Esophagus (tissue), 2 donors: ENCODE results near the gene SCUBE3. TPM values are rescaled to one million over a fixed set of nuclear protein-coding genes. Genes with fewer than 3 reads are reported as not detected.

Source experiments
- H3K27ac ChIP-seq, 2 donors: one replicate each; pipeline ENCODE4 v1.5.1; 2013; ENCODE audit warnings: low read depth in 2 of 2, mild to moderate bottlenecking in 2 of 2, inconsistent platforms in 1 of 2, low read length in 1 of 2, moderate library complexity in 1 of 2
- H3K27me3 ChIP-seq, 2 donors: one replicate each; pipeline ENCODE4 v1.6.1; 2013; ENCODE audit warnings: low read length in 2 of 2, control low read depth in 1 of 2, mild to moderate bottlenecking in 1 of 2; ENCODE audit not compliant: insufficient read depth in 2 of 2, control insufficient read depth in 1 of 2
- H3K36me3 ChIP-seq, 2 donors: one replicate each; pipeline ENCODE4 v1.6.1; 2013; ENCODE audit warnings: low read length in 1 of 2; ENCODE audit not compliant: control insufficient read depth in 2 of 2, insufficient read depth in 2 of 2
- H3K4me1 ChIP-seq, 2 donors: one replicate each; pipeline ENCODE4 v1.6.1; 2013; ENCODE audit warnings: low read length in 1 of 2; ENCODE audit not compliant: control insufficient read depth in 2 of 2, insufficient read depth in 2 of 2
- H3K4me3 ChIP-seq, 2 donors: one replicate each; pipeline ENCODE4 v1.5.1; 2013; ENCODE audit warnings: low read length in 2 of 2, mild to moderate bottlenecking in 2 of 2, low read depth in 1 of 2, moderate library complexity in 1 of 2
- H3K9me3 ChIP-seq, 2 donors: one replicate each; pipeline ENCODE4 v1.6.1; 2013; ENCODE audit warnings: mild to moderate bottlenecking in 2 of 2, low read depth in 1 of 2, low read length in 1 of 2, moderate library complexity in 1 of 2; ENCODE audit not compliant: control insufficient read depth in 2 of 2, insufficient read depth in 1 of 2
- WGBS, 2 donors: extraction: QIAGEN DNeasy Blood & Tissue Kit; methylation state at CpG; one replicate each; pipeline ENCODE4 v1.1.7; 2013; 5-methylcytosine and 5-hydroxymethylcytosine counted together
- polyA plus RNA-seq, 2 donors: library from polyadenylated mRNA; stranded (reverse); fragments of 200-250 nt; gene quantifications; one replicate each; pipeline ENCODE4 v1.2.3, GENCODE V29; 2013
- donor health status: healthy with polysubstance abuse.
- donor health status: Bipolar disorder and iron deficiency.

SCUBE3 gene
- polyA plus RNA-seq, 2 donors: 0.12 to 0.14 TPM

DNA sequence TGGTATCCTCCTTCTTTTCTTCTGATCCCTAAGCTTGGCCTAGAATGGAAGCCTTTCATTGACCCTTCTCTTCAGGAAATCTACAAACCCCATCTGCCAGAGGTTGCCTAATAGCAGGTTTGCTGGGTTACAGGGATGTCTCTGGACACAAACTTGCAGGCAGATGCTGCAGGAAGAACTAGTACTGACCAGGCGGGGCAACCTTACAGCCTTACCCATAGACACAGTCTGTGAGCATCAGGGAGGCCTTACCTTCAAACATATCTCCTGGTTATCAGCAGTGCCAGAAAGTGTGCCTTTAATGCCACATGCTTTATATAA is 2.6 kb downstream of the SCUBE3 start:
- no peak overlapping the region for H3K4me3 ChIP-seq
- peaks cover 4 to 6% of the 10 kb centered on the region in 2 donors for H3K4me1 ChIP-seq
- H3K9me3 ChIP-seq: no peaks in the 10 kb centered on the region
- H3K36me3 ChIP-seq: no peaks in the 10 kb centered on the region
- no peak overlapping the region for H3K27ac ChIP-seq
- peaks cover 0 to 8% of the 10 kb centered on the region in 2 donors for H3K27me3 ChIP-seq
- WGBS, 2 donors: 90 to 95% methylated on average over 1 of the region's 1 CpG

DNA sequence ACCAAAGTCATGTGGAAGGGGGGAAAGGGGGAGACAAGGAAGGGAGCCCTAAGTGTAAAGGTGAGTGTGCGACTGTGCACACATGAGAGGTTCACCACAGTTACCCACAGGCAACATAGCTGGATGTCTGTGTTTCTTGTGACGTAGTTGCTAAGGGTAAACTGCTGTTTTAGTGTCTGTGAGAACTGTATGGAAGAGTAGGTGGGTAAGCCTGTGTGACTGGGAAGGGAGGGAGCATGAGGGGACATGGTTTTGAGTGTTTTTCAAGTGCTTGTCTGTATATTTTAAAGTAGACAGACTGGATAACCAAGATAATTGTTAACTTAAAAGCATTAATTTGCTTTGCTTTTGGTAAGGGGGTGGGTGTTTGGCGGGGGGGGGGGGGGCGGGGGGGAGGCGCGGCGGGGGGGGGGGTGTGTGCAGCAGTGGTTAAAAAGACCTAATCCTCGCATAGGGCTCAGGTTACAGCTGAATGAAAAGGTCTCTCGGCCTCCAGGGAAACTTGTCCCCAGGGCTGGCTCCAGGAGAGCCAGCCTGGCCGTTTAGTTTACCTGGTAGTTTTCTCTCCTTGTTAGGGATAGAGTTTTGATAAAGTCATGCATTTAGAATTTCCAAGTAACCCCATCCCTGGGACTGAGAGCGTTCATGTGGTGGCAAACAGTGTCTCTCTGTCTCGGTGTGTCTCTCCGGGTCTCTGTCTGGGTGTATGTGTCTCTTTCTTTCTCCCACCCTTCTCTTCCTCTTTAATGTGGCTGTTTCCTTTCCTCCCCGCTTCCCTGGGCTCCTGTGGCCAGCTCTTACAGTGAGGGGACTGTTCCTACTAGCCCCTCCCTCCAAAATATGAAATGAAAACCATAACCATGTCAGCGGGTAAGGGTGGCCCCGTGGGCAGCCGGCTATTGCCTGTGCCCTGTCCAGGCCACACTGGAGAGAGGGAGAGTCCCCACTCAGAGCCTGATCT is 3.4 kb downstream of the SCUBE3 start:
- WGBS, 2 donors: 41 to 44% methylated on average over 14 of the region's 17 CpGs
- Histone ChIP-seq H3K27ac (no peak overlapping the region), H3K9me3 (no peaks in the 10 kb centered on the region), H3K4me3 (no peak overlapping the region), H3K27me3 (peaks cover 0 to 8% of the 10 kb centered on the region in 2 donors), H3K4me1 (peaks cover 4 to 6% of the 10 kb centered on the region in 2 donors), H3K36me3 (no peaks in the 10 kb centered on the region)

DNA sequence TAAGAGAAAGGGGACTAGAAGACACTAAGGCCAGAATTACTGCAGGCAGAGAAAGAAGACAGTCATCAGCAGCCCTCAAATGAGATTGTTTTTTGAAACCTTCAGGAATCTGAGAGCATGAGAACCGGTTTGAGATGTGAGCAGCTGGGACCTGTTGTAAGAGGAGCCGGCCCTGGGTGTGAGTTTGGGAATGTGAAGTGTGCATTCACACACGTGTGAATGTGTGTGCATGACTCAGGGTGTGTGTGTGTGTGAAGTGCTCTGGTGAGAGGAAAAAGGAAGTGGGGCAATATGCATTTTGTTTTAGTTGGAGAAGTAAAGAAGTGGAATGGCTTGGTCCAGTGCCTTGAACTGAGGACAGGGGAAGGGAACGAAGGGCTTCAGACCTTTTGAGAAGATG is 4.3 kb downstream of the SCUBE3 start:
- Histone ChIP-seq H3K4me1 (peaks cover 4 to 6% of the 10 kb centered on the region in 2 donors), H3K27ac (no peak overlapping the region), H3K27me3 (peaks cover 0 to 8% of the 10 kb centered on the region in 2 donors), H3K4me3 (no peak overlapping the region), H3K36me3 (no peaks in the 10 kb centered on the region), H3K9me3 (no peaks in the 10 kb centered on the region)
- WGBS, 2 donors: 43 to 55% methylated on average over 4 of the region's 4 CpGs

DNA sequence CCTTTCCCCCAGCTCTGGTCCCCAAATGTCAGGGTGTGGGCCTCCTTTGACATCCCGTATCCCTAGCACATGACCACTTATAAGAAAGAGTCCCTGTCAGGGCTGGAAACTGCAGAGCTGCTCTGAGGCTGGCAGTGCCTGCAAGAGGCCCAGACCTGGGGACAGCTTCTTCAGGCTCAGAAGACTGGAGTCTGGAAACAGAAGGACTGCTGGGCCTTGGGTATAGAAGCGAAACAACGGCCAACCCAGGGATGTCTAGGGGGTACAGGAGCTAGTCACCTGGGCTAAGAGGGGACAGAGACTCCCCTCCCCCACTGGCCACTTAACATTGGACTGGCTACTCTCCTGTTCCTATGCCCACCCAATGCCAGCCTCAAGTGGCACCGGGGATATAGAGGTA is 4.7 kb downstream of the SCUBE3 start:
- Histone ChIP-seq H3K9me3 (no peaks in the 10 kb centered on the region), H3K27me3 (peaks cover 0 to 8% of the 10 kb centered on the region in 2 donors), H3K27ac (no peak overlapping the region), H3K4me1 (peaks cover 2 to 4% of the 10 kb centered on the region in 2 donors), H3K36me3 (no peaks in the 10 kb centered on the region), H3K4me3 (no peak overlapping the region)
- WGBS, 2 donors: 88 to 91% methylated on average over 4 of the region's 4 CpGs

DNA sequence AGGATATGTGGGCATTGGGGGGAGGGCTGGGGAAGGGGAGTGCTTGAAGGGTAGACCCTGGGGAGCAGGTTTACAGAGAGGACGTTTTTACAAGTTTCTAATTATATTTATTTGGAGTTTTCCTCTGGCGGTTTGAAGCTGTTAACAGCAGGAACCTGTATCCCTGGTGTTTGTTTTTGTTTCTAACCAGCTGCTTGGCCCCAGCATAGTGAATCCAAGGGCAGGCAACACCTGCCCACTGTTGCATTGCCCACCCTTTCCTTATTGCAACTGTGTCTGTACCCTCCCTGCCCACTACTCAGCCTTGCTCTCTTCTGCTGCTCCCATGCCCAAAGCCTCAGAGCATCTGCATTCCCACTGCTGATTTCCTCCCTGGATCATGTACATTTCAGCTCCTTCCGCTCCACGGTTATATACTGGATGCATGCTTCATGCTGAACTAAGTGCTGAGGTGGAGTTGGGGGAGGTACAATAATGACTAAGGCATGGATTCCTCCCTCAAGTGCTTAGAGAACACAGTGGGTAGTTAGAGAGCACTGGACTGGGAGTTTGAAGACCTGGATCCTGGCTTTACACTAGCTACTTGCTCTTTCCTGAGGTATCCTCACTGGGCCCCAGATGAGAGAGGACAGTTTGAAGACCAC is 6.0 kb downstream of the SCUBE3 start:
- 62 to 69% methylated on average over 4 of the region's 4 CpGs for WGBS, 2 donors
- H3K9me3 ChIP-seq: no peaks in the 10 kb centered on the region
- H3K27ac ChIP-seq: no peak overlapping the region

DNA sequence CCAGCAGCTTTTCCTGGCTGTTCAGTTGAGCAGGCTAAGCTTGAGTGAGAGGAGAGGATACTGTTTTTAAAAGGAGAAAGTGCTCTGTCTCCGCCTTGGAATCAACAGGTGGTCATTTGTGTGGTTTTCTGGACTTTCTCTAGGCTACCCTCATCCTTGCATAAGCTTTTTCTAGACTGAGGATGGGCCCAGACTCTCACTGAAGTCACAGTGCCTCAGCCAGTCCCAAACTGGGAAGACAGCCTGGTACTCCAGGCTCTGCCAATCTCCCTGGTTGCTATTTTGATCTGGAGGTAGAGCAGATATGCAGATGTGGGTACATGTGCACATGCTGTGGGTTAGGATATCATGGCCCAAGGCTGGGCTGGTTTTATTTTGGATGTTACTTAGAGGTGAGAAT is 7.0 kb downstream of the SCUBE3 start:
- H3K27me3 ChIP-seq: peaks cover 0 to 4% of the 10 kb centered on the region in 2 donors
- no peaks in the 10 kb centered on the region for H3K4me1 ChIP-seq
- no peak overlapping the region for H3K4me3 ChIP-seq
- no peaks in the 10 kb centered on the region for H3K36me3 ChIP-seq
- H3K27ac ChIP-seq: no peak overlapping the region
- WGBS, 2 donors: 88 to 96% methylated on average over 1 of the region's 1 CpG
- no peaks in the 10 kb centered on the region for H3K9me3 ChIP-seq

More for the DNA sequence above, 6.0 kb downstream of the SCUBE3 start:
- Histone ChIP-seq H3K4me3 (no peak overlapping the region), H3K4me1 (no peaks in the 10 kb centered on the region), H3K27me3 (peaks cover 0 to 4% of the 10 kb centered on the region in 2 donors), H3K36me3 (no peaks in the 10 kb centered on the region)

DNA sequence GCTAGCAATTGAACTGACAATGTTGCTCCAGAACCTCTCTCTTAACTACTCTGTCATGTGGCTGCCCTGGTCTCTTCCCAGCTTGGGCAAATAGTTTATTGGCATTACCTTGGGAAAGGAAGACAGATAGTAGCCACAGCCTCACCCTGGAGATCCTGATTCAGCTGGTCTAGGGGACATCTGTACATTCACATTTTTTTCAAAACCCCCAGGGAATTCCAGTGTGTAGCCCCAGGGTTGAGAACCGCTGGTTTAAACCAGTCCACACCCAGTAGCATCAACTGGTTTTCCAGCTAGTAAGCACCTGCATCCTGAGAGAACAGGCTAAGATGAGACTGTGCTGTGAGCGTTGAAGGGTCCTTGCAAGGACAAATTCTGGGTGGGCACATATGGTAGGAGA is 9.6 kb downstream of the SCUBE3 start:
- Histone ChIP-seq H3K27ac (no peak overlapping the region), H3K4me1 (peaks cover 0 to under 1% of the 10 kb centered on the region in 2 donors), H3K4me3 (no peak overlapping the region), H3K27me3 (no peaks in the 10 kb centered on the region), H3K9me3 (no peaks in the 10 kb centered on the region), H3K36me3 (no peaks in the 10 kb centered on the region)
- 63 to 66% methylated on average over 2 of the region's 2 CpGs for WGBS, 2 donors

DNA sequence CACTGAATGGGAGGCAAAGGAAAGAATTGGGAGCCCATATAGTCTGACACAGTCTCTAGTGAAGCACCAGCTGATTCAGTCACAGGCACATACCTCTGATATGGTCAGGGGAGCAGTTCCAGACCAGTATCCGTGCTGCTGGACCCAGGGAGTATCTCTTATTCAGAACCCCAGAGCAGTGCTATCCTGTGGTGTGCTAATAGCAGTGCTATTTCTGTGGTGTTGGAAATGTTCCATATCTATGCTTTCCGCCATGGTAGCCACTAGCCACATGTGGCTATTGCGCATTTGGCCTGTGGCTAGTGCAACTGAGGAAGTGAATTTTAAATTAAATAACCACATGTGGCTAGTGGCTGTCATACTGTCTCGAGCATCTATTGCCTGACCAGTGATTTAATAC is 11.0 kb downstream of the SCUBE3 start:
- no peaks in the 10 kb centered on the region for H3K9me3 ChIP-seq
- H3K4me1 ChIP-seq: peaks cover 0 to 2% of the 10 kb centered on the region in 2 donors
- no peak overlapping the region for H3K4me3 ChIP-seq
- no peak overlapping the region for H3K27ac ChIP-seq
- WGBS, 2 donors: 82 to 87% methylated on average over 4 of the region's 4 CpGs
- no peaks in the 10 kb centered on the region for H3K36me3 ChIP-seq
- no peaks in the 10 kb centered on the region for H3K27me3 ChIP-seq

DNA sequence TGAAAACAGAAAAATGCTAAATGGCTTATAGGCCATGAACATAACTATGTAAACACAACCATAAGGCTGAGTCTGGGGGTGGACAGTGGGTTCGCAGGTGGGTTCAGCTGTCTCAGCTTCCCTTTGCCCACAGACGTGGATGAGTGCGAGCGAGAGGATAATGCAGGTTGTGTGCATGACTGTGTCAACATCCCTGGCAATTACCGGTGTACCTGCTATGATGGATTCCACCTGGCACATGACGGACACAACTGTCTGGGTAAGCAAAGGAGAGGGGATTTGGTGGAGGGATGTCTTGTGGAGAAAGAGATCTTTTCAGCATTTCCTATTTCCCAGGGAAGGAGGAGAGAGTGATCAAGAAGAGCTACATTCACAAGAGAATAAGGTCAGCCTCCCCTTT is 14.7 kb downstream of the SCUBE3 start:
- no peak overlapping the region for H3K4me3 ChIP-seq
- H3K27ac ChIP-seq: no peak overlapping the region
- no peaks in the 10 kb centered on the region for H3K9me3 ChIP-seq
- H3K4me1 ChIP-seq: peaks cover 2 to 3% of the 10 kb centered on the region in 2 donors
- H3K27me3 ChIP-seq: no peaks in the 10 kb centered on the region
- no peaks in the 10 kb centered on the region for H3K36me3 ChIP-seq
- WGBS, 2 donors: 83 to 90% methylated on average over 6 of the region's 6 CpGs
